Measurements from ENCODE around the gene NEDD4L. TPM values are rescaled to one million over a fixed set of nuclear protein-coding genes. Genes with fewer than 3 reads are reported as not detected.

Gene NEDD4L
- total RNA-seq, 1 donor from 2014 or later, result 32.6 TPM

DNA sequence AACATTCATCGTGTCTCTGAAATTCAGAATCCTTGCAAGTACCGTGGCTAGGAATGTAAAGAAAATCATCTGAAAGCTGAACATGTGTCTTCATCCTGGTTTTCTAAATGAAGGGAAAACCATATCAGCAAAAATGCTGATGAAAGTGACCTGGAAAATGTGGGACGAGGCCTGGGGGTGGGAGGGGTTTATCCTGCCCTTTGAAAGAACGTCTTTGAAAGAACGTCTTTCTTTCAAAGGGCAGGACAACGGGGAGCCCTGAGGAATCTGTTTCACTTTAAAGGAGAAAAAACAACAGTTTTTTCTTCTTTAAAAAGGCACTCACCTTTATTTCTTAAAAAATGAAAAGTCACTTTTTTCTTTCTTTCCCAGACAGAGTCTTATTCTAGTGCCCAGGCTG, 399.6 kb downstream of the NEDD4L start:
- intact Hi-C loops (cut with micrococcal nuclease), result no loop called here
- POLR2A ChIA-PET, result no interaction called here
- no peak overlapping the region for H3K4me3 Mint-ChIP-seq
- H3K27ac Mint-ChIP-seq, result no peak overlapping the region
- H3K27me3 Mint-ChIP-seq, result peaks cover 2% of the 10 kb centered on the region
- peaks cover 5% of the 10 kb centered on the region for H3K4me1 Mint-ChIP-seq
- ATAC-seq (ENCODE audit: low read depth), result no peak
- DNase-seq, result no peak
- H3K9me3 Mint-ChIP-seq, result no peaks in the 10 kb centered on the region
- no peaks in the 10 kb centered on the region for H3K36me3 Mint-ChIP-seq (ENCODE audit: low read depth)
- TF ChIP-seq, protein P1, sequence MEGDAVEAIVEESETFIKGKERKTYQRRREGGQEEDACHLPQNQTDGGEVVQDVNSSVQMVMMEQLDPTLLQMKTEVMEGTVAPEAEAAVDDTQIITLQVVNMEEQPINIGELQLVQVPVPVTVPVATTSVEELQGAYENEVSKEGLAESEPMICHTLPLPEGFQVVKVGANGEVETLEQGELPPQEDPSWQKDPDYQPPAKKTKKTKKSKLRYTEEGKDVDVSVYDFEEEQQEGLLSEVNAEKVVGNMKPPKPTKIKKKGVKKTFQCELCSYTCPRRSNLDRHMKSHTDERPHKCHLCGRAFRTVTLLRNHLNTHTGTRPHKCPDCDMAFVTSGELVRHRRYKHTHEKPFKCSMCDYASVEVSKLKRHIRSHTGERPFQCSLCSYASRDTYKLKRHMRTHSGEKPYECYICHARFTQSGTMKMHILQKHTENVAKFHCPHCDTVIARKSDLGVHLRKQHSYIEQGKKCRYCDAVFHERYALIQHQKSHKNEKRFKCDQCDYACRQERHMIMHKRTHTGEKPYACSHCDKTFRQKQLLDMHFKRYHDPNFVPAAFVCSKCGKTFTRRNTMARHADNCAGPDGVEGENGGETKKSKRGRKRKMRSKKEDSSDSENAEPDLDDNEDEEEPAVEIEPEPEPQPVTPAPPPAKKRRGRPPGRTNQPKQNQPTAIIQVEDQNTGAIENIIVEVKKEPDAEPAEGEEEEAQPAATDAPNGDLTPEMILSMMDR (IDR thresholded peaks at IDR 0.05), result no peak
- CTCF ChIA-PET, result no interaction called here

DNA sequence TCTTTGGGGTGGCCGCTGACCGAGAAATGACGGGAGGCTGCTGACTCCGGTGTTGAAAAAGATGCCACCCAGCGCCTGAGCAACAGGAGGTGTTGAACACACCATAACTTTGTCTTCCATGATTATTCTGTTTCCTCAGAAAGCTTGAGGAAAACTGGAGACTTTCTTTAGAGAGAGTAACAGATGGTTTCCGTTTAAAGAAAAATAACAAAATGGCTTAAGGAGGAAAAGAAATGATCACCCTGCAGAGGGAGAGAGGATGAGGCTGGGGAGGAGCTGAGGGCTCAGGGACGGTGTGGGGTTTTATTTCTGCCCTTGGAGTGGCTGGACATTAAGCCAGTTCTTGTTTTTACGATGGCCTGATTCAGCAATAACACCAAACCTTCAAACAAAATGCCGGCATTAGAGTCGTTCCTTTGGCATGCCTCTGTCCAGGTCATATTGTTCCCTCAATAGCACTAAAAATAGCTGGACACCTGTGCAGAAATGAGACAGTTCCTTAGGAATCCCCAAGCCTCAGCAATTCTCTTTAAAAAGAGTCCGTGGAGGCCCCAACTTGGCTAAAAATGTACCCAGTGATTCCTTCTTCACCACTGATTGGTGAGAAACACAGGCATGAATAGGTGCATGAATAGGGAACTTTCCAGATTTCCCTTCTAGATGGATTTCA, 402.5 kb downstream of the NEDD4L start:
- Mint-ChIP-seq H3K9me3 (no peaks in the 10 kb centered on the region), H3K4me3 (no peak overlapping the region), H3K27ac (no peak overlapping the region), H3K36me3 (ENCODE audit: low read depth) (no peaks in the 10 kb centered on the region), H3K4me1 (no peaks in the 10 kb centered on the region), H3K27me3 (peaks cover 2% of the 10 kb centered on the region)
- POLR2A ChIA-PET, result no interaction called here
- intact Hi-C loops (cut with micrococcal nuclease), result no loop called here
- DNase-seq, result no peak
- CTCF ChIA-PET, result no interaction called here
- no peak for ATAC-seq (ENCODE audit: low read depth)
- TF ChIP-seq, protein P1 (IDR thresholded peaks at IDR 0.05), result no peak

DNA sequence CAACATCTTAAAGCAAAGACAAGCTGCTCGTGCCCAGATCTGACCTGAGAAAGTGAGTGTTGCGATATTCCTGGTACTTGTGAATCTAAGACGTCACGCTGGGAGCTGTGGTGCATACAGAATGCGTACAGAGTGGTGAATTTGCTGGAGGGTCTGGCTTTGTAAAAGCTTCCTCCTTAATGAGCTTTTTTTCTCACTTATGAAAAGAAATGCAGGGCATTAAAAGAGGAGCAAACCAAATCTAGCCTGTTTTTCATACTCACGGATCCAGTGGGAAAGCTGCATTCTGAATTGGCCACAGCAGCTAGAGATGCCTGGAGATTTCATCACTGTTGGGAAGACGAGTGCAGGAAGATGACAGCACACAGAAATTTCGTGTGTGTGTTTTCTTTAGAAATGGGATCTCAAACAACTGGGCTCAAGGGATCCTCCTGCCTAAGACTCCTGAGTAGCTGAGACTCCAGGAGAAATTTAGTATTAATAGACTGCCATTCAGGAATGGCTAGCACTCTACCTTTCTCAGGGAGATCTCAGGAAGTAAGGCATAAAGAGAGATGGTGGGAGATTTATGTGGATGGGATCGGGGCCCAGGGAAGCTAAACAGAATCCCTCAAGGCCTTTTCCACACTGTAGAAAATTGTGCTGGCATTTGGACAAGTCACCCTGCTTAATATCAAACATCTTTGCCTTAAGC, 403.5 kb downstream of the NEDD4L start:
- no peaks in the 10 kb centered on the region for H3K4me1 Mint-ChIP-seq
- ATAC-seq (ENCODE audit: low read depth) (no peak), DNase-seq (no peak)
- H3K27ac Mint-ChIP-seq, result no peak overlapping the region
- H3K27me3 Mint-ChIP-seq, result peaks cover 2% of the 10 kb centered on the region
- TF ChIP-seq, protein P1 (IDR thresholded peaks at IDR 0.05), result no peak
- intact Hi-C loops (cut with micrococcal nuclease), result no loop called here
- H3K36me3 Mint-ChIP-seq (ENCODE audit: low read depth), result no peaks in the 10 kb centered on the region
- POLR2A ChIA-PET, result no interaction called here
- no peak overlapping the region for H3K4me3 Mint-ChIP-seq
- H3K9me3 Mint-ChIP-seq, result no peaks in the 10 kb centered on the region
- CTCF ChIA-PET, result no interaction called here

DNA sequence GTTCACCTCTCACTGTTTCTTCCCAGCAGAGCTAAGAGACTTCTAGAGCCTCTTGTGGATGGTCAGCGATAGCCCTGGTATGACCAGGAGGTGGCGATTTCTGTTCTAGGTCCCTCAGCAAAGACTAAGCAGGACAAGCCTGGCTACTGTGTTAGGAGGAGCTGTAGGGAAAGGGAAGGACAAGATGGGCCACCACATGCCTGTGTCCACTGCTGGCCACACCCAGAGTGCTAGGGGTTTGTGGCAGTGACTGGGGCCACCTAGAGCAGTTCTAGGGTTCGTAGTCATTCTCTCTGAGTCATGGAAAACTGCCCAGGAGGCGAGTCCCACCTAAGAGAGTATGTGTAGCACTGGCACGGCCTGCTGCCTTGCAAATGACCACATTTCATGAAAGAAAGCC, 405.4 kb downstream of the NEDD4L start:
- ATAC-seq (ENCODE audit: low read depth) (no peak), DNase-seq (no peak)
- intact Hi-C loops (cut with micrococcal nuclease), result no loop called here
- Mint-ChIP-seq H3K36me3 (ENCODE audit: low read depth) (no peaks in the 10 kb centered on the region), H3K27ac (no peak overlapping the region), H3K4me1 (no peaks in the 10 kb centered on the region), H3K9me3 (no peaks in the 10 kb centered on the region), H3K27me3 (peaks cover 2% of the 10 kb centered on the region), H3K4me3 (no peak overlapping the region)
- ChIA-PET POLR2A (no interaction called here), CTCF (no interaction called here)
- TF ChIP-seq, protein P1 (IDR thresholded peaks at IDR 0.05), result no peak

Other genes with a start within 250 kb of the NEDD4L start
- gene ATP8B1, start 240.9 kb upstream of the NEDD4L start, total RNA-seq, result 0.42 and 0.69 TPM in 2 replicates

Measured in activated B cell treated with CpG ODN at 0.5 μM for 24 hours (primary cell).